NK-92 treated with Interleukin-12 subunit alpha and Interleukin-12 subunit beta, amount 100 ng/mL, for 24 hours (cell line): ENCODE results near the gene PPTC7.
A peak's percentile ranks its signal among the peaks of the same experiment; 100 is the strongest.
"Not testable (repeated sequence)": the region's sequence is repeated elsewhere in the genome, so short reads cannot be mapped to it uniquely, and the experiment has no call there.

ENCODE experiments used
- DNase-seq: peaks from one replicate; lab custom pipeline; 2025; lab: John Stamatoyannopoulos, UW

Gene PPTC7

GRCh38 chr12:110534811-110535210, 48.3 kb downstream of the PPTC7 start:
- no peak for DNase-seq

- no peak for DNase-seq
Measured at GRCh38 chr12:110533607-110534006, 49.5 kb downstream of the PPTC7 start.

DNA sequence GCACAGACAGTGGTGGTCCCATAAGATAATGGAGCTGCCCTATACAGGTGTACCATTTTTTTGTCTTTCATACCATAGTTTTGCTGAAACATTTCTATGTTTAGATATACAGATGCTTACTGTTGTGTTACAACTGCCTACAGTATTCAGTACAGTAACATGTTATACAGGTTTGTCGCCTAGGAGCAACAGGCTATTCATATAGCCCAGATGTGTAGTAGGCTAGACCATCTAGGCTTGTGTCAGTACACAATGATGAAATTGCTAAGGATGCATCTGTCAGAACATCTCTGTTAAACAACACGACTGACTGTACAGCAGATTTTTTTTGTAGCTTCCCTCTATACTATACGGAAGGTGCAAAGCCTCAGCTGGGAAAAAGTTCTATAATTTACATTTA, 50.5 kb downstream of the PPTC7 start:
- DNase-seq = no peak

DNA sequence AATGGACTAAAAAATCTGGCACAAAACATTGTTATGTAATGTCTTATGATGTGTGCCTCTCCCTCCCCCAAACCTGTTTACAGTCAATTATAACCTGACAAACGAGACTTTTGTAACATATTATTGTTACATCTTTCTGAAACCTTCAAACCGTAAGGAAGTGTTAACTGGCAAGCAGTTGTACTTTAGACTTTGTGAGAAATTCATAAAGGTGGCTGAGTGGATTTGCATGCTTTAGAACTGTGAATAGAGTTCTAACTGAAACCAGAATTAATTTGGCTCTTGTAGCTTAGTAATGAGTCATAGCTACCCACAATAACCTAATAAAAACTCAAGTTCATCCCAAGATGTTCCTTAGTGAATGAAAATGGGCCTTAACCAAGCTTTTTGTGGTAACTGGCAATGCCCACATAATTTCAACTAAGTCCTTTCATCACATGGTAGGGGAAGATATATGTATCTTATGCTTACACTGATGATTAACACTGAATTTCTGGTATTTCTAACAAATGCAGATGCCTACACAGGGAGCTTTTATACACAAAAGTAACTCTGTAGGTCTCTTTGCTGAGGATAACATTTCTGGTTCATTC, 51.3 kb downstream of the PPTC7 start:
- DNase-seq = no peak

DNA sequence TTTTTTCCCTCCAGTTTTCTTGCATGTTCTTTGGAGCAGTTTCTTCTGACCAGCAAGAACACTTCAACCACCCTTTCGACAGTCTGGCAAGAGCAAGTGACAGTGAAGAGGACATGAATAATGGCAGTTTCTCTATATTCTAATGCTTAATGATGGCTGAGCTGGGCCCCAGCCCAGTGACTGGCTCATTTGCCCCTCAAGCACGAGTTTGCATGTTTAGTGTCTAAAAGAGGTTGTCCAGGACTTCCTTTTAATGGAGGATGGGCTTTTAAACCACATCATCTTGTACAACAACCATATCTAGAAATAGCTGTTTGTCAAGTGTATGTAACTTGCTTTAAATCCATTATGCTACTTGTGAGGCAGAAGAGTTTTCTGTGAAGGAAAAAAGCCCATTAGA, 52.6 kb downstream of the PPTC7 start:
- no peak for DNase-seq

- DNase-seq = no peak
Measured at GRCh38 chr12:110528277-110528839, 54.8 kb downstream of the PPTC7 start.

DNA sequence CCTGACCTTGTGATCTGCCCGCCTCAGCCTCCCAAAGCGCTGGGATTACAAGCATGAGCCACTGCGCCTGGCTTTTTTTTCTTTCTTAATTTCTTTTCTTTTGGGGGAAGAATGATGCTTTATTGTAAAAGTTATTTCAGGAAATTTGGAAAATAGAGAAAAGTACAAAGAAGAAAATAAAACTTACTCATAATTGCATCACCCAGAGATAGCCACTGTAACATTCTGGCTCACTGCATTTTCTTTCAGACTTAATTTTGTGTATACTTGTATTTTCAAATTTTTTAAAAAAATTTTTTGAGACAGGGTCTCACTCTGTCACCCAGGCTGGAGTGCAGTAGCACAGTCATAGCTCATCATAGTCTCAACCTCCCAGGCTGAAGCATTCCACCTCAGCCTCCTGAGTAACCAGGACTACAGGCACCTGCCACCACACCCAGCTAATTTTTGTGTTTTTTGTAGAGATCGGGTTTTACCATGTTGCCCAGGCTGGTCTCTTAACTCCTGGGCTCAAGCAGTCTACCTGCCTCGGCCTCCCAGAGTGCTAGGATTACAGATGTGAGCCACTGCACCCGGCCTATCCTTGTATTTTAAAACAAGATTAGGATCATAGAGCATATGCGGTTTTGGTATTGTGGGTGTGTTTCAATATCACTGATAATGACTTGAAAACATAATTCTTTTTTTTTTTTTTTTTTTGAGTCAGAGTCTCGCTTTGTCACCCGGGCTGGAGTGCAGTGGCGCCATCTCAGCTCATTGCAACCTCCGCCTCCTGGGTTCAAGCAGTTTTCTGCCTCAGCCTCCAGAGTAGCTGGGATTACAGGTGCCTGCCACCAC, 62.0 kb downstream of the PPTC7 start:
- not testable (repeated sequence) for DNase-seq

GRCh38 chr12:110518014-110518413, 65.1 kb downstream of the PPTC7 start:
- not testable (repeated sequence) for DNase-seq

DNA sequence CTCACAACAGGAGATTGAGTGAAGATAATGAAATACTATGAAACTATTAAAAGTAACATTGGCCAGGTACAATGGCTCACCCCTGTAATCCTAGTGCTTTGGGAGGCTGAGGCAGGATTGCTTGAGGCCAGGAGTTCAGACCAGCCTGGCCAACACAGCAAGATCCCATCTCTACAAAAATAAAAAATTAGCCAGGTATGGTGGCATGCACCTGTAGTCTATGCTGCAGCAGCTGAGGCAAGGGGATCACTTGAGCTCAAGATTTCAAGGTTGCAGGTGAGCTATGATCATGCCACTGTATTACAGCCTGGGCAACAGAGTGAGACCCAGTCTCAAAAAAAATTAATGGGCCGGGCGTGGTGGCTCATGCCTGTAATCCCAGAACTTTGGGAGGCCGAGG, 66.1 kb downstream of the PPTC7 start:
- no peak for DNase-seq

- DNase-seq = no peak
Measured at GRCh38 chr12:110514363-110514762, 68.8 kb downstream of the PPTC7 start.

GRCh38 chr12:110513842-110514241, 69.3 kb downstream of the PPTC7 start:
- no peak for DNase-seq

DNA sequence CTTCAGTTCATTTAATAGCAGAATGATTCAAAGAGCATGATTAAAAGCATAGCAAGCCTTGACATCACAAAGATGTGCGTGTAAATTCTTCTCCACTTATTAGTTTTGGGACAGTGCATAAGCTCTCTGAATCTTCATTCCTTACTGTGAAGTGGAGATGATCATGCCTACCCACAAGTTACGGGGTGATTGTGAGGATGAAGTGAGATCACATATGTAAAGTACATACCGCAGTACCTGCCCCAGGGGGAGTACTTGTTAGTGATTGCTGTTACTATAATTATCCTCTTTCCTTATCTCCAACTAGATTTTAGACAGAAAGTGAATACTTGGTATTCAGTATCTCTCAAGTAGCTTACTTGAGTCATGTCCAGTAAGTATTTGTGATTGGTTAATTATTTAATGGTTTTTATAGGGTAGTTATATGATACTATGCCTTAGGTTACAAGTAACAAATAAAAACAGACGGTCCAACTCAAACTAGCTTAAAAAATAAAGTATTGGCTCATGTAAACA, 75.0 kb downstream of the PPTC7 start:
- DNase-seq = no peak

GRCh38 chr12:110505332-110505731, 77.8 kb downstream of the PPTC7 start:
- DNase-seq = no peak

DNA sequence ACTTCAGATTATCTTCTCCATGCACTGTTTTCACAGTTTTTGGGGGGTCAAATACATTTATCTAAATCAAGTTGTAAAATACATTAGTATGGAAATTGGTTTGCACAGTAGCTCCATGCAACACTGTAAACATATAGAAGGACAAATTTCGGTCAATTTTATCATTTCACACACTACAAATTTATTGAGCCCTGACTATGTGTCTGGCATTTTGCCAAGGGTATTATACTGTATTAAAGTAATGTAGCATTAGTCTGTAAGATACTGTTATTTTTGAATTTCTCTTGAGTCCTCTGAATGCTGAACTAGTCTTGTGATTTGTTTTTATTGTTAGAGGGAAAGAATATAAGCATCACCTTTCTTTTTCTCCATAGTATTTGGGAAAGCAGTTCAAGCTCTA, 79.7 kb downstream of the PPTC7 start:
- DNase-seq = no peak

DNA sequence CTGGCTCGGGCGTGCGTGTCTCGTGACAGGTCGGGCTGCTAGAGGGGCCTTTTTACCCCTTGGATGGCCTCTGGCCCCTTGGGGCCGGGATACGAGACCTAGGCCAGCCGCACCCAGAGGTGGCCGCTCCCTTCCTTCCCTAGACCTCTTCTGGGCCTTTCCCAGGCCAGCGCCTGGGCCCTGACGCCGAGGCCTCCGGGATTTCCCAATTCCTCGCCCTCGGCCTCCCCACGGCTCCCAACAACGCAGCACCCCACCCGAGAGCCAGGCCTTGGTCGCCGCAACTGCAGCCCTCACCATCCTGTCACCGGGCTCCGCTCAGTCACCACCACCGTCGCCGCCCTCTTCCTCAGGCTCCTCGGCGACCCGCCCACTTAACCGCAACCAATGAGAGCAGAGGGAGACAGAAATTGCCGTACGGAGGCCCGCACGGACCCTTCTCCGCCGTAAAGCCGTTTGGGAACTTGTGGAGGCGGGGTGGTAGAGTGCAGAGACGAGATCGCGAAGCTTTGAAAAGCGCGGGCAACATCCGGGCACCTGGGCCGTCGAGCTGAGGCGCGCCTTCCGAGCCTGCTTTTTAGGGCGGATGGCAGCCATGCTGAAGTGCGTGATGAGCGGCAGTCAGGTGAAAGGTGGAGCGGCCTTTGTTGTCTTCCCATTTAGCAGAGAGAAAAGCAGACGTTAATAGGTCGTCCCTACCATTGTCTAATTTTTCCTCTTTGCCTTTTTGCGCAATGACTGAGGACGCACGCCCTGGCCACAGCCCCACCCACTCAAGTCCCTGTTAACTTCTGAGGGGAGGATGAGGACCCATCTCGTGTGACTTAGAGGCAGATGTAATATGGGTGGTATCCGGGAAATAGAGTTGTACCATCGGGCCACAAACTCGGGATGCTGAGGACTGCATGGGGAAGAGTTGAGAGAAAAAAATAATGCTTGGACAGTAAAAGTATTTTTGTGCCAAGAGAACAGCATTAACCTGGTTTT, 81.1 kb downstream of the PPTC7 start, which contains the start of the genes RAD9B and VPS29:
Gene RAD9B, plus strand, starts transcription at position 580 of the 987 bp plus-strand sequence. Its CDS starts 7 bp downstream, at position 587.
Gene VPS29, minus strand, starts transcription at position 360 of the 987 bp plus-strand sequence. Its CDS starts 60 bp downstream, at position 300.
- DNase-seq = peak; percentile 94

DNA sequence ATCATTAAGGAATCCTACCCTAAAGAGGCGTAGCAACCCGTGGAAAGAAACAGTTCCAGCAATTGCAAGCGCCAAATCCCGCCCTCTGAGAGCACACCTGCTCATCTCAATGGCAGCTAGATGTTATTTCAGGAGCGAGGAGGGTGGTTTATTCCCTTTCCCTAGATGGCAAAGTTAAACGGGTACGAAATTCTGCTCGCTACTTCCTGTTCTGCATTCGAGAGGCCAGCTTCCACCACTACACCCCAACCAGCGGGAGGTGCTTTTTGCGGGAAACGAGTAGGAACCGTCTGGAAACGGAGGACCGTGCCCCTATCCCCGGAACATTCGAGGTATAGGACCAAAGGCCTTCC, 81.7 kb downstream of the PPTC7 start:
- peak; percentile 45 for DNase-seq

DNA sequence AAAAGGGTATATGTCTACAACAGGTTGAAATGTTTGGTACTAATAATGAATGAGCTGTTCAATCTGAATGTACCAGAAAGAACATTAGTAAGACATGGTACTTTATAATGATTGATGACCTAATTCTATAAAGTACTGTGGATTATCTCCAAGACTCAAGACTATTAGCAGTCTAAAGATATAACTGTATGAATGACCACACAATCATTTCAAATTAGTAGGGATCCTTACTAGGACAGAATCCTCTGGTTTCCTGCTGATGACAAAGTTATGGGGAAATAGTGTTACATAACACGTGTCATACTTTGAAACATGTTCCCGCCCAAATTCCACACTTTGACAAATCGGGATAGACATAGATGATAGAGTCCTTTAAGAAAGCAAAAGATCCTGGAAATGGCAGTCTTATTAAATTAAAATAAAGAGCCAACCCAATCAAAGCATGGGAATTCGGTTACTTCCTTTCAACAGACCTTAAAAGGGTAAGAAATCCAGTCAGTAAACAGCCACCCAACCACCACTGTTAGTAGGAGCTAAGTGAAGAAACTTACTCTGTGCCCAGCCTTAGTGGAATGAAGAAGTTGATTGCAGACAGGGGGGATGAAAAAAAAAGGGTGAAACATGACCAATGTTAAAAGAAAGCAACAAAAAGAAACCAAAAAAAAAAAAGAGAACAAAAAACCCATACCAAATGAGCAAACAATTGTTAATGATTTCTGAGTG, 84.0 kb downstream of the PPTC7 start:
- DNase-seq = no peak
